ENCODE results near the gene MND1.
"Not testable (repeated sequence)": the region's sequence is repeated elsewhere in the genome, so short reads cannot be mapped to it uniquely, and the experiment has no call there.

Gene MND1

DNA sequence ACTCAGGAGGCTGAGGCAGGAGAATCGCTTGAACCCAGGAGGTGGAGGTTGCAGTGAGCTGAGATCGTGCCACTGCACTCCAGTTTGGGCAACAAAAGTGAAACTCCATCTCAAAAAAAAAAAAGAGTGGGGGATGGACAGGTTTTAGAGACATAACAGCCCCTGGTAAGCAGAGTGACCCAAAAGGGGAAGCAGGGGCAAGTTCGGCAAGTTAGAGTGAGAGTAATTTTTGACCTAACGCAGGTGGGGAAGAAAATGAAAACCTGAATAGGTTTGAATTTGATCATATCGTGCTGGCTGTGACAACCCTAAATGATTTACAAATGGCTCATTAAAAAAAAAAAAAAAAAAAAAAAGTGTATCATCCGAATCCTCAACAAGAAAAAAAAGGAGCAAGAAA is 96.0 kb downstream of the MND1 start:
- no peak for DNase-seq (ENCODE audit: low read depth in 2 of 2)

DNA sequence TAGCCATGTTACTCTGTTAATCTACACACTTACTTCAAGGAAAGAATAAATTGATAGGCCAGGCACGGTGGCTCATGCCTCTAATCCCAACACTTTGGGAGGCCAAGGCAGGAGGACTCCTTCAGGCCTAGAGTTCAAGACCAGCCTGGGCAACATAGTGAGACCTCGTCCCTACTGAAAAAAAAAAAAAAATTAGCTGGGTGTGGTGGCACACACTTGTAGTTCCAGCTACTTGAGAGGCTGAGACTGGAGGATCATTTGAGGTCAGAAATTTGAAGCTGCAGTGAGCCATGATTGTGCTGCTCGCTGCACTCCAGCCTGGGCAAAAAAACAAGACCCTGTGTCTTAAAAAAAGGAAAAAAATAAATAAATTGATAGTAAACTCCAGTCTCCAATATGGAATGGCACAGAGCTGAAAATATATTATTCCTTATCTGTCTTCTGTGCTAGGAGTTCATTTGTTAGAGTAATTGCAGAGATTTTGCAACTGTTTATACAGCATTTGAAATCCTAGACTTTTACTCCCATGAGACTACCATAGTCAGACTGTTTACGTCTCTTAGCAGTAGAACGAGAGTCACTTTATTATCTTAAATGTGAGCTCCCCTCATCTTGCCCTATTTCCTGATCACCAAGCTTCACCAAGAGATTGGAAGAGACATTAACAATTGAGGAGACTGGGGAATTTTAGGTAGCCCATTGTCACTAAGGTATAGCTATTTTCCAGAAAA is 102.9 kb downstream of the MND1 start:
- DNase-seq (ENCODE audit: low read depth in 2 of 2), result no peak

DNA sequence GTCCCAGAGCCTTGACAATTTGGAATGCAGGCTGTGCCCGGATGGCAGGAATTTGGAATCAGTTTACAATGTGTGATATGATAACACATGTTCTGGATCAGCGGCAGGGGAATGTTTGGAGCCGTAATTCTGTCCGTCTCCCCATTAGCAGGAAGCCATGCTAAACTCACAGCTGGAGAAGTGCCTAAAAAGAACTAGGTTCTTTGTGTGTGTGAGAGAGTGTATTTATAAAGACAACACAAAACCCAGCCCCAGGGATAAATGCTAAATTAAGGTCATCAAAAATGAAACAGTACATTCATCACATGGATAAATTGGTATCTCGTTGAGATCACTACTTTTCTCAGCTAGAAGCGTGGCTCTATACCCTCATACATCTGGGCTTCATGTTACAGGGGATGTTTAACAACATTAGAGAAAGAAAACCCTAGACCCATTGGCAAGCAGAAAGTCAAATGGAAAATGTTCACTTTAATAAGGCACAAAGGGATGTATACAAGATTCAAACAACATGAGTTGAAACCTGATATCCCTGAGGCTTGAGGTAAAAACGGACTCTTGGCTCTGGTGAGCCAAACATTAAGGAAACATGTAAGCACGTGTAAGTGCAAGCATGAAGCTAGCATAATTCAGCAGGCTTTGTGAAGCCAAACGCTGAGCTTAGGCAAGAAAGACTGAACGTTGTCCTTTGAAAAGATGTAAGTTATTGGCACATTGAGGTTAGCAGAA is 103.7 kb downstream of the MND1 start:
- no peak for DNase-seq (ENCODE audit: low read depth in 2 of 2)

DNA sequence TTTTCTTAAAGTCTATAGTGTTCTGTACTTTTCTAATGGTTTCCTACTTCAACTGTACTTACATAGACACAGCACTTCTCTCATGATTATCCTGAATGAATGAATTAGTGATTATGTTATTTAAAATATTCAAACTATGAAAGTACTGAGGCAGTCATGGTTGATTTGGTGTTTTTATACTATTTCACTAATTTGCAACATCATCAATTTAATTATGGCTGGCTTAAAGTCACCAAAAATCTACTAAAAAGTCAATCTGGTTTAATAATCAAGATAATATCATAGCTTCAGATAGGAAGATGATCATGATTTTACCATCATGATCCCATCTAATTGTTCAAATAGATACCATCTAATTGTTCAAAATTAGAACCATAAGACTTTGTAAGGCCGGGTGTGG is 104.8 kb downstream of the MND1 start:
- no peak for DNase-seq (ENCODE audit: low read depth in 2 of 2)

DNA sequence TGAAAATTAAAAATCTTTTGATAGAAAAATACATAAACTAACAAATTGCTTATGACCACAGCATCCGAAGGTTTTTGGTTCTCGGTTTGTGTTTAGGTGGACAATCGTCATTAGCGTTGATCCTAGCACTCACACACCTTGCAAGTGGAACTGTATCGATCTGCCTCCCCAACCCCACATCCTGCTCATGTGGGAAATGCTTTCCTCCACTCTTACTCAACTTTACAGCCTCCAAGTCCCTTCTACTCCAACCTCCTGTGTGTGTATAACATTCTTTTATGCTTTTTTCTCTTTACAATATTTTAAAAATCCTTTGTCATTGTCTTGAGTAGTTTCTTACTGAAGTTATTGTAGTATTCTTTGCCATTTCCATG is 106.0 kb downstream of the MND1 start:
- no peak for DNase-seq (ENCODE audit: low read depth in 2 of 2)

DNA sequence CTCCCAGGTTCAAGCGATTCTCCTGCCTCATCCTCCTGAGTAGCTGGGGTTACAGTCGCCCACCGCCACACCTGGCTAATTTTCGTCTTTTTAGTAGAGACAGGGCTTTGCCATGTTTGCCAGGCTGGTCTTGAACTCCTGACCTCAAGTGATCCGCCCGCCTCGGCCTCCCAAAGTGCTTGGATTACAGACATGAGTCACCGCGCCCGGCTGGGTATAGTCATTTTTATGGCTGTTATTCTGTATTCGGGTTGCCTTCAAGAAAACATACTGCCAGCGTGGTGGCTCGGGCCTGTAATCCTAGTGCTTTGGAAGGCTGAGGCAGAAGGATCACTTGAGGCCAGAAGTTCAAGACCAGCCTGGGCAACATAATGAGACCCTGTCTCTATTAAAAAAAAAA is 106.7 kb downstream of the MND1 start:
- not testable (repeated sequence) for DNase-seq (ENCODE audit: low read depth in 2 of 2)

DNA sequence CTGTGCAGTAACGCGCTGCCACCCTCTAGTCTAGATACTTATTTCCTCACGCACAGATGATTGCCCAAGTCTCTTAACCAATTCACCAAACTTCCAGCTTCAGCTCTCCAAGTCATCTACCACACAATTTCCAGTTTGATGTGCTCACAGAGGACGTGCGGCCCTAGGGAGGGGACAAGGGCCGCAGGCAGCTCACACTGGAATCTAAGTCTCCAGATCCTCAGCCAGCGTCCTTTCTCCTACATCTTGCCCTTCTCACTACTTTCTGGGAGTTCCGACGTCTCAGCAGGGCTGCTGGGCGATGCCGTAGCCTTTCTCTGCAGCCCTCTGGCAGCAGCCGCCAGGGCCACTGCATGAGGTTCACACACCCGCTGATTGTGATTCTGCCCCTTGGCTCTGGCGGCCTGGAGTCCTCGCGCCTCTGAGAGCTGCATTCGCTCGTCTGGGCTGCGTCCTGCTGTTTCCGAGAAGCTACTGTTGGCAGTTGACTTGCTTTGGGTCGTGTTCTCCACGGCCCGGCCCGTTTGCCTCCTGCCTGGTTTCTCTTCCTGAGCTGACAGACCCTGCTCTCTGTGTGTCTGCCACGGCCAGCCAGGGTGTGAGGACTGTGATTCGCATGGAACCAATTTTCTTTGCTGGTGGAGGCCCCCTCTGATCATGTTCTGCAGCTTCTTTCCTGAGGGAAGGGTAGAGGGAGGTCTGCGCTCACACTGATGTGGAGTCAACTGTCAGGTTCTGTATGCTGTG is 107.6 kb downstream of the MND1 start:
- no peak for DNase-seq (ENCODE audit: low read depth in 2 of 2)

DNA sequence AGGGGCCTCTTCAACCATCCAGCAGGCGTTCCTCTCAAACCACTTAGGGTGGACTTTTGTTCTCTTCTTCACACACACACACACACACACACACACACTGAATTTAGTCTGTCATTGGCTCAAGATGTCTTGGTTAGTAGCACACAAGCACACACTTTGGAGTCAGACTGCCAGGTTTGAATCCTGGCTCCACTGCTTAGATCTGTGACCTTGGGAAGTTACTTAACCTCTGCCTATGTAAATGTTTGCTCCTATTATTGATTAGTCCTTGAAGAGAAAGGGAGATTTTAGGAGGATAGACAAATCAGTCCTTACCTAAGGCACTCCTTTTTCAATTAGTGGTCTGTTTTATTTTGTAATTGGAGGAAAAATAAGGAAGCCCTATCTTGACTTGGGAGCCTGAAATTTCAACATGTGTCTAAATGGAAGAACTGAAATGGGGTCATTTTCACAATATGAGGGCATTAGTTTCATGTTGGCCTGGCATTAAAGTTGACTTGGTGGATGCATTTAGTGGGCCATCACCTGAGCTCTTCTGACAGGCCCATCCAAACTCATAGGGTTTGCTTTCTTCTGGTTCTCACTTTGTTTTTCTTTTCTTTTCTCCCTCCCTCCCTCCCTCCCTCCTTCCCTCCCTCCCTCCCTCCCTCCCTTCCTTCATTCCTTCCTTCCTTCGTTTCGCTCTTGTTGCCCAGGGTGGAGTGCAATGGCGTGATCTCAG is 108.3 kb downstream of the MND1 start:
- no peak for DNase-seq (ENCODE audit: low read depth in 2 of 2)

DNA sequence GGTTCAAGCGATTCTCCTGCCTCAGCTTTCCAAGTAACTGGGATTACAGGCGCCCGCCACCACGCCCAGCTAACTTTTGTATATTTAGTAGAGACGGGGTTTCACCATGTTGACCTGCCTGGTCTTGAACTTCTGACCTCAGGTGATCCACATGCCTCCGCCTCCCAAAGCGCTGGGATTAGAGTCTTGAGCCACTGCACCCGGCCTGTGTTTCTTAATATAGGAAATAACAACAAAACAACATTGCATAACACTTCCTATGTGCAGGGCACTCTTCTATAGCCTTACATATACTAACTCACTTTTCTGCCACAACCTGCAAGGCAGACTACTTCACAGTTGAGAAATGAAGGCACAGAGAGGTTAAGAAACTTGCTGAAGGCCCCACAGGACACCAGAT is 108.9 kb downstream of the MND1 start:
- DNase-seq (ENCODE audit: low read depth in 2 of 2), result no peak

DNA sequence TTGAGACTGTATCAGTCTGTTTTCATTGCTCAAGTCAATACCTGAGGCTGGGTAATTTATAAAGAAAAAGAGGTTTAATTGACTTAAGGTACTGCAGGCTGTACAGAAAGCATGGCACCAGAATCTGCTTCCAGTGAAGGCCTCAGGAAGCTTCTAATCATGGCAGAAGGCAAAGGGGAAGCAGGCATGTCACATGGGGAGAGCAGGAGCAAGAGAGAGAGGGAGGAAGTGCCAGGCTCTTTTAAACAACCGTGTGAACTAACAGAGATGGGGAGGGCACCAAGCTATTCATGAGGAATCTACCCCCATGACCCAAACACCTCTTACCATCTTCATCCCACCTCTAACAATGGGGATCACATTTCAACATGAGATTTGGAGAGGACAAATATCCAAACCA is 114.5 kb downstream of the MND1 start:
- no peak for DNase-seq (ENCODE audit: low read depth in 2 of 2)

DNA sequence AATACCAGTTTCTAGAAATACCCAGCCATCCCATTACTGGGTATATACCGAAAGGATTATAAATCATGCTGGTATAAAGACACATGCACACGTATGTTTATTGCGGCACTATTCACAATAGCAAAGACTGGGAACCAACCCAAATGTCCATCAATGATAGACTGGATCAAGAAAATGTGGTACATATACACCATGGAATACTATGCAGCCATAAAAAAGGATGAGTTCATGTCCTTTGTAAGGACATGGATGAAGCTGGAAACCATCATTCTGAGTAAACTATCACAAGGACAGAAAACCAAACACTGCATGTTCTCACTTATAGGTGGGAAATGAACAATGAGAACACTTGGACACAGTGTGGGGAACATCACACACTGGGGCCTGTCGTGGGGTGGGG is 117.1 kb downstream of the MND1 start:
- DNase-seq (ENCODE audit: low read depth in 2 of 2), result not testable (repeated sequence)

DNA sequence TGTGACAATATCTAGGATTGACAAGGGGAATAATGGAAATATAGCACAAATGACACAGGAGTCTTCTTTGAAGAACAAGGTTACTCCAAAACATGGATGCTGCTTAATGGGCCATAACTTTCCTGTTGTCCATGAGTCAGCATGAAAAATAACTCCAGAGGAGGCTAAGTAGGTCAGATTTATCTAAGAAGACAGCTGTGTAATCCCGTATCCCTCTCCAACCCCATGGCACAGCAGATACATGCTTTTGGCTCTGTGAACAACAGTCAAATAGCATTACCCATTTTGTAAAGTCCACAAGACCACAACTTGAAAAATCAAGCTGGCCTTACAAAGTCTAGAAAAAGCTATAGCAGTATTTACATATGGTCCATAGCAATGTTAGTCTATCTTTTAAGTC is 119.6 kb downstream of the MND1 start:
- no peak for DNase-seq (ENCODE audit: low read depth in 2 of 2)

All from stimulated activated CD8-positive, alpha-beta memory T cell treated with anti-CD3 and anti-CD28 coated beads, Interleukin-2, amount 100 ng/mL, for 48 hours (primary cell).